ENCODE results near the gene GPR17.

- TF ChIP-seq, protein P1, sequence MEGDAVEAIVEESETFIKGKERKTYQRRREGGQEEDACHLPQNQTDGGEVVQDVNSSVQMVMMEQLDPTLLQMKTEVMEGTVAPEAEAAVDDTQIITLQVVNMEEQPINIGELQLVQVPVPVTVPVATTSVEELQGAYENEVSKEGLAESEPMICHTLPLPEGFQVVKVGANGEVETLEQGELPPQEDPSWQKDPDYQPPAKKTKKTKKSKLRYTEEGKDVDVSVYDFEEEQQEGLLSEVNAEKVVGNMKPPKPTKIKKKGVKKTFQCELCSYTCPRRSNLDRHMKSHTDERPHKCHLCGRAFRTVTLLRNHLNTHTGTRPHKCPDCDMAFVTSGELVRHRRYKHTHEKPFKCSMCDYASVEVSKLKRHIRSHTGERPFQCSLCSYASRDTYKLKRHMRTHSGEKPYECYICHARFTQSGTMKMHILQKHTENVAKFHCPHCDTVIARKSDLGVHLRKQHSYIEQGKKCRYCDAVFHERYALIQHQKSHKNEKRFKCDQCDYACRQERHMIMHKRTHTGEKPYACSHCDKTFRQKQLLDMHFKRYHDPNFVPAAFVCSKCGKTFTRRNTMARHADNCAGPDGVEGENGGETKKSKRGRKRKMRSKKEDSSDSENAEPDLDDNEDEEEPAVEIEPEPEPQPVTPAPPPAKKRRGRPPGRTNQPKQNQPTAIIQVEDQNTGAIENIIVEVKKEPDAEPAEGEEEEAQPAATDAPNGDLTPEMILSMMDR (IDR thresholded peaks at IDR 0.05): no peak
- TF ChIP-seq POLR2A (IDR thresholded peaks at IDR 0.05): no peak
Measured at GRCh38 chr2:127683757-127684156, 37.8 kb downstream of the GPR17 start.
